Measurements from ENCODE around the gene RCC2. TPM values are rescaled to one million over a fixed set of nuclear protein-coding genes. Genes with fewer than 3 reads are reported as not detected.

RCC2 gene
- total RNA-seq, 3 donors from 2014 or later, result 21.1 to 39.0 (median 33.2) TPM

DNA sequence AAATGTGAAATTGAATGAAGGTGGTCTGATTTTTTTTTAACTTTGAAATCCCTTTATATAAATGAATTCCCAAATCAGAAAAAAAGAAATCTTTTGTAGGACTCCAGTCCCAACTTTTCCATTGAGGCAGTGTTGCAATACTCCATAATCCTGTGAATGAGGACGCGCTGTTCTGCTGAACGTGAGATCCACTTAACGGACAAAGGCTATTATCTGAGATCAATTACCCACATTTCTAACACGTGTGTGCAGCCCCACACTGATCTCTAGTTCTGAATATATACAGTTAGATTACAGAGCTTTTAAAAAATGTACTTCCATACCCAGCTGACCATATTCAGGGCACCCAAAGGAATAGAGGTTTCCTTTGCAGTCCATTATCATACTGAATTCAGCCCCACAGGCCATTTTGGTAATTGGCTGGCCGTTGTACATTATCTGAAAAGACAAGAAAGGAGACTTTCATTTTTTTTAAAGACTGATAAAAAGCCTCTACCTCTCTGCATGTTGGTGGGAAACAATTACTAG lies 19.0 kb downstream of the RCC2 start:
- DNase-seq (ENCODE audit: low spot score in 2 of 2), result no peak
- H3K4me1 ChIP-seq, result no peaks in the 10 kb centered on the region
- no peak overlapping the region for H3K4me3 ChIP-seq
- no peak overlapping the region for H3K27ac ChIP-seq
- intact Hi-C loops (cut with DNase I; ENCODE audit: low total_unique reads), result no loop called here
- TF ChIP-seq, protein P1, sequence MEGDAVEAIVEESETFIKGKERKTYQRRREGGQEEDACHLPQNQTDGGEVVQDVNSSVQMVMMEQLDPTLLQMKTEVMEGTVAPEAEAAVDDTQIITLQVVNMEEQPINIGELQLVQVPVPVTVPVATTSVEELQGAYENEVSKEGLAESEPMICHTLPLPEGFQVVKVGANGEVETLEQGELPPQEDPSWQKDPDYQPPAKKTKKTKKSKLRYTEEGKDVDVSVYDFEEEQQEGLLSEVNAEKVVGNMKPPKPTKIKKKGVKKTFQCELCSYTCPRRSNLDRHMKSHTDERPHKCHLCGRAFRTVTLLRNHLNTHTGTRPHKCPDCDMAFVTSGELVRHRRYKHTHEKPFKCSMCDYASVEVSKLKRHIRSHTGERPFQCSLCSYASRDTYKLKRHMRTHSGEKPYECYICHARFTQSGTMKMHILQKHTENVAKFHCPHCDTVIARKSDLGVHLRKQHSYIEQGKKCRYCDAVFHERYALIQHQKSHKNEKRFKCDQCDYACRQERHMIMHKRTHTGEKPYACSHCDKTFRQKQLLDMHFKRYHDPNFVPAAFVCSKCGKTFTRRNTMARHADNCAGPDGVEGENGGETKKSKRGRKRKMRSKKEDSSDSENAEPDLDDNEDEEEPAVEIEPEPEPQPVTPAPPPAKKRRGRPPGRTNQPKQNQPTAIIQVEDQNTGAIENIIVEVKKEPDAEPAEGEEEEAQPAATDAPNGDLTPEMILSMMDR (IDR thresholded peaks at IDR 0.05), result no peak
- TF ChIP-seq POLR2A (IDR thresholded peaks at IDR 0.05), result no peak
- H3K36me3 ChIP-seq, result peaks cover 11% of the 10 kb centered on the region
- H3K9me3 ChIP-seq, result no peaks in the 10 kb centered on the region
- H3K27me3 ChIP-seq, result no peaks in the 10 kb centered on the region

DNA sequence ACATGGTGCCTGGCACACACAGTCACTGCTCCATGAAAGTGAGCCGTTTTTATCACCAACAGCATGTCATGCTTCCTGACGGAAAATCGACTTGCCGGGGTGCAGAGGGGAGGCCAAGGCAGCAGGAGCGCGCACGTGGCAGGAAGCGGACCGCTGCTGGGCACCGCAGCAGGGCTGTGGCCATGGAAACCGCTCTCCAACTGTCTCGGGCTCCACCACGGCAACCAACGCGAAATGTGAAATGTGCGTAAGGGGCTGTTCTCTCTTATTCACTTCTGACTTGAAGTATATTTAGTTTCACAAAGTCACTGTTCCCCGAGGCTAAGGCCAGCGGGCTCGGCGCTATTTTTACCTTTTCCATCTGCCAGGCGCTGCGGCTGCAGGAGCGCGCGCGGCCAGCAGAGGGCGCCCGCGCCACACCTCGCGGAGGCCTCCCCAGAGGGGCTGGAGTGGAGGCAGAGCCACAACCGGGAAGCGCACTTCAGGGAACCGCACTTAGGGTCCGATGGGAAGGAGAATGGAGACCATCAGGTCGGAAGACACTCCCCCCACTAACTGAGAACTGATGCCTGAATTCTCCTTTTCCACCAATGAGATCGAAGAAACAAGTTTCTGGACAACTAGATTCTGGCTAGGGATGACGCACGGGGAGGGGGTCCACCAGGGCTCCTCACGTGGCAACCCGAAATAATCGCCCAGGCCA lies 19.7 kb downstream of the RCC2 start:
- Histone ChIP-seq H3K9me3 (no peaks in the 10 kb centered on the region), H3K27me3 (no peaks in the 10 kb centered on the region), H3K4me3 (no peak overlapping the region), H3K27ac (no peak overlapping the region), H3K4me1 (no peaks in the 10 kb centered on the region), H3K36me3 (peaks cover 11% of the 10 kb centered on the region)
- no peak for DNase-seq (ENCODE audit: low spot score in 2 of 2)
- intact Hi-C loops (cut with DNase I; ENCODE audit: low total_unique reads), result no loop called here
- TF ChIP-seq POLR2AphosphoS5 (IDR thresholded peaks at IDR 0.05) (peak in 2 of 3 donors; percentile 24 to 35), POLR2A (IDR thresholded peaks at IDR 0.05) (no peak)
- TF ChIP-seq, protein P1 (IDR thresholded peaks at IDR 0.05), result peak; percentile 93 to 95 (median 93)

DNA sequence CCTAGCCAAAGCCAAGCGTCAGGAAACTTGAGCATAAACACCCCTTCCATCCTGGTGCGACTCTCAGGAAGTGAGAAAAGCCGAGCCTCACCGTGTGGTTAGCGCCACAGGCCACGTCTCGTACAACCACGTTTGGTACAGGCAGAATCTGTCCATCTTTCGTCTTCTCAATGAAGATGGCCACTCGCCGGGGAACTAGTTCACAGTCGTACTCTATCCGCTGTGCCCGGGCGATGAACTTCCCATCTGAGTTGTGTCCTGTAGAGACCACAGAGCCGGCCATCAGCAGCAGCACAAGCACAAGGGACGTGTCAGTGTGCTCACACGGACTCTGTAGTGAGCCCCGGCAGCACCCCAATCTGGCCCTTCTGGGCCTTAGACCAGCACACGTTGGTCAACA lies 23.1 kb downstream of the RCC2 start:
- intact Hi-C loops (cut with DNase I; ENCODE audit: low total_unique reads), result no loop called here
- no peak for DNase-seq (ENCODE audit: low spot score in 2 of 2)
- no peak overlapping the region for H3K4me3 ChIP-seq
- no peaks in the 10 kb centered on the region for H3K27me3 ChIP-seq
- H3K36me3 ChIP-seq, result peaks cover 11% of the 10 kb centered on the region
- no peaks in the 10 kb centered on the region for H3K9me3 ChIP-seq
- TF ChIP-seq, protein P1 (IDR thresholded peaks at IDR 0.05), result no peak
- TF ChIP-seq POLR2AphosphoS5 (IDR thresholded peaks at IDR 0.05) (no peak), POLR2A (IDR thresholded peaks at IDR 0.05) (no peak)
- H3K27ac ChIP-seq, result no peak overlapping the region
- no peaks in the 10 kb centered on the region for H3K4me1 ChIP-seq

DNA sequence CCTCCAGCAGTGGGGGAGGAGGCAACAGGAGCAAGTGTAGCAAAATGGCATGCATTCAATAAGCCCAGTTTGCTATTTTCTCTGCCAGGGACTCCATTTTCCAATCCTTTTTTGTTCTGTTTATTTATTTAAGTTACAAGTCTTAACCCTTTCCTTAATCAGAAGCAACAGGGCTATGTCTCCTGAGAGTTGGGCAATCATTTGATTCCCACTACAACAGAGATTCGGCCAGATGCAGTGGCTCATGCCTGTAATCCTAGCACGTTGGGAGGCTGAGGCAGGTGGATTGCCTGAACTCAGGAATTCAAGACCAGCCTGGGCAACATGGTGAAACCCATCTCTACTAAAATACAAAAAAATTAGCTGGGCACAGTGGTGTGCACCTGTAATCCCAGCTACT lies 25.5 kb downstream of the RCC2 start:
- peaks cover 11% of the 10 kb centered on the region for H3K36me3 ChIP-seq
- H3K27me3 ChIP-seq, result no peaks in the 10 kb centered on the region
- no peaks in the 10 kb centered on the region for H3K4me1 ChIP-seq
- DNase-seq (ENCODE audit: low spot score in 2 of 2), result no peak
- TF ChIP-seq POLR2A (IDR thresholded peaks at IDR 0.05) (no peak), POLR2AphosphoS5 (IDR thresholded peaks at IDR 0.05) (no peak)
- TF ChIP-seq, protein P1 (IDR thresholded peaks at IDR 0.05), result no peak
- H3K27ac ChIP-seq, result no peak overlapping the region
- intact Hi-C loops (cut with DNase I; ENCODE audit: low total_unique reads), result no loop called here
- no peaks in the 10 kb centered on the region for H3K9me3 ChIP-seq
- H3K4me3 ChIP-seq, result no peak overlapping the region

DNA sequence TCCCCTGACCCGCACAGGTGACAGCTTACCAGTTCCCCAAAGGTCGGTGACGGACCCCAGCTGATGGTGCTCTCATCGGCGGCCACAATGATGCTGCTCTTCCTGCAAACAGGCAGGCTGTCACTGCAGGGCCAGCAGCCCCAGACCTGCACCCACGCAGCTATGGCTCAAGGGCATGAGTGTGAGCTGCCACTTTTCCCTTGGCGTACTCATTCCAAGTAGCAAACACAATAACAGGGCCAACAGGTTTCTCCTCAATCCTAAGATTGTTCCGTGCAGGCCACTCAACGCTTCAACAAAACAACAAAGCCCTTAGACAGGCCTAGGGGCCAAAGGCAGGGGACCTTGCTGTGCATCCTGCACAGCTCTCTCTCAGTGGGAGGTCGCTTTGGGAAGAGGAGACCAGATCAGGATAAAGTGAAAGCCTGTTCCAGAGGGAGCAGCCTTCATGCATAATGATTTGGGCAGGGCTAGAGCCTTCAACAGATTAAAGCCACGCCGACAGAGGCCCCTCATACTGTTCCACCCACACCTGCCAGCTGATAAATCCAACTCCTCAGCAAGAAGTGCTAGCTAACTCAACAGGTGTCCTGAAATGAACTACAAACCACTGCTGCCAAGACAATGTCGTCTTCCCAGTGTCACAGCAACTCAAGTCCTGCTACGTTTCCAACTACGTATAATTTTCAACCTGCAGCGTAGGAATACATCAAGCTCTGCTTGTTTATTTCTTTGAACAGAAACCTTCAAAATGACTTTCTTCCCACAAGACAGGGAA lies 27.2 kb downstream of the RCC2 start:
- no peaks in the 10 kb centered on the region for H3K27me3 ChIP-seq
- intact Hi-C loops (cut with DNase I; ENCODE audit: low total_unique reads), result no loop called here
- peak; percentile 68 to 82 for DNase-seq (ENCODE audit: low spot score in 2 of 2)
- no peaks in the 10 kb centered on the region for H3K9me3 ChIP-seq
- H3K4me3 ChIP-seq, result no peak overlapping the region
- peak overlapping the region; percentile 73 to 81 for H3K27ac ChIP-seq
- peaks cover 11% of the 10 kb centered on the region for H3K36me3 ChIP-seq
- no peaks in the 10 kb centered on the region for H3K4me1 ChIP-seq
- TF ChIP-seq POLR2A (IDR thresholded peaks at IDR 0.05), result no peak
- peak in 2 of 3 donors; percentile 36 to 42 for TF ChIP-seq POLR2AphosphoS5 (IDR thresholded peaks at IDR 0.05)
